Esophagus squamous epithelium (tissue), 4 donors: ENCODE results near the gene FGGY.

Source experiments
- CTCF ChIP-seq, 6 experiments: fragments of 450-650 bp in 4 of 6; fragments of 200-600 bp in 2 of 6; sonication (generic) in 2 of 6; IDR thresholded peaks; one replicate each; pipeline ENCODE4 v1.5.1; 2016 to 2019; ENCODE audit warnings: antibody characterized with exemption in 6 of 6, mild to moderate bottlenecking in 4 of 6, moderate library complexity in 4 of 6
- POLR2A ChIP-seq, 4 donors: fragments of 450-650 bp; IDR thresholded peaks; one replicate each; pipeline ENCODE4 v1.6.1; 2017; ENCODE audit warnings: antibody characterized with exemption in 4 of 4, mild to moderate bottlenecking in 4 of 4, moderate library complexity in 3 of 4

- TF ChIP-seq CTCF (IDR thresholded peaks at IDR 0.05): no peak
- TF ChIP-seq POLR2A (IDR thresholded peaks at IDR 0.05): no peak
Measured at GRCh38 chr1:59667020-59667419, 370.1 kb downstream of the FGGY start.
